Parathyroid adenoma (tissue), 2 donors: ENCODE results near the gene PTEN.

Source experiments
- H2AFZ ChIP-seq: fragments of 300-600 bp; sonication (generic); one replicate; pipeline ENCODE4 v1.7.0; 2017; ENCODE audit warnings: antibody characterized with exemption, mild to moderate bottlenecking
- H3K27ac ChIP-seq: fragments of 300-600 bp; sonication (generic); one replicate; pipeline ENCODE4 v1.7.0; 2017
- H3K27me3 ChIP-seq: fragments of 300-600 bp; sonication (generic); one replicate; pipeline ENCODE4 v1.7.0; 2017; ENCODE audit warnings: low read length; ENCODE audit not compliant: control insufficient read depth, insufficient read depth
- H3K36me3 ChIP-seq: fragments of 300-600 bp; sonication (generic); one replicate; pipeline ENCODE4 v1.7.0; 2017; ENCODE audit warnings: low read length; ENCODE audit not compliant: control insufficient read depth, insufficient read depth
- H3K4me1 ChIP-seq: fragments of 300-600 bp; sonication (generic); one replicate; pipeline ENCODE4 v1.7.0; 2017; ENCODE audit warnings: control low read depth
- H3K4me2 ChIP-seq: fragments of 300-600 bp; sonication (generic); one replicate; pipeline ENCODE4 v1.7.0; 2017; ENCODE audit warnings: low read length
- H3K4me3 ChIP-seq: fragments of 300-600 bp; sonication (generic); one replicate; pipeline ENCODE4 v1.7.0; 2017; ENCODE audit warnings: low read depth, low read length
- H3K79me2 ChIP-seq: fragments of 300-600 bp; sonication (generic); one replicate; pipeline ENCODE4 v1.7.0; 2017; ENCODE audit warnings: control low read depth
- H3K9ac ChIP-seq: fragments of 300-600 bp; sonication (generic); one replicate; pipeline ENCODE4 v1.7.0; 2017; ENCODE audit warnings: mild to moderate bottlenecking
- H3K9me3 ChIP-seq: fragments of 300-600 bp; sonication (generic); one replicate; pipeline ENCODE4 v1.7.0; 2017; ENCODE audit warnings: low read length; ENCODE audit not compliant: control insufficient read depth
- TF ChIP-seq, protein P1 (sequence below): fragments of 300-600 bp; sonication (generic); IDR thresholded peaks from one replicate; pipeline ENCODE4 v1.7.0; 2017; ENCODE audit warnings: antibody characterized with exemption, mild to moderate bottlenecking
- donor health status: primary hyperparathyroidism.

The PTEN gene

DNA sequence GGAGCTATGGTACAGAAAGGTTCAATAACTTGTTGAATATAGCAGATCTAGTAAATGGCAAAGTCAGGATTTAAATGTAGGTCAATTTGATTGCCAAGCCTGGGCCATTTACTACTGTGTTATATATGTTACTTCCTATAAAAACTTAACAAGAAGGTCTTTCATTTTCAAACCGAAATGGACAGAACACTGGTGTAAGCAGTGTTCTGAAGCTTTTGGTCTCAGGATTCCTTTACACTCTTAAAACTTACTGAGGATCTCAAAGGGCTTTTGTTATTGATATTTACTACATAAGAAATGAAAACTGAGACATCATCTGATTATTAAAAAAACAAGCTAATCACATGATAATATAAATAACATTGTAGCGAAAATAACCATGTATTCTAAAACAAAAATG lies 114.7 kb downstream of the PTEN start:
- H3K9me3 ChIP-seq = no peaks in the 10 kb centered on the region
- H2AFZ ChIP-seq = no peak overlapping the region
- H3K4me1 ChIP-seq = no peaks in the 10 kb centered on the region
- H3K79me2 ChIP-seq = no peaks in the 10 kb centered on the region
- TF ChIP-seq, protein P1, sequence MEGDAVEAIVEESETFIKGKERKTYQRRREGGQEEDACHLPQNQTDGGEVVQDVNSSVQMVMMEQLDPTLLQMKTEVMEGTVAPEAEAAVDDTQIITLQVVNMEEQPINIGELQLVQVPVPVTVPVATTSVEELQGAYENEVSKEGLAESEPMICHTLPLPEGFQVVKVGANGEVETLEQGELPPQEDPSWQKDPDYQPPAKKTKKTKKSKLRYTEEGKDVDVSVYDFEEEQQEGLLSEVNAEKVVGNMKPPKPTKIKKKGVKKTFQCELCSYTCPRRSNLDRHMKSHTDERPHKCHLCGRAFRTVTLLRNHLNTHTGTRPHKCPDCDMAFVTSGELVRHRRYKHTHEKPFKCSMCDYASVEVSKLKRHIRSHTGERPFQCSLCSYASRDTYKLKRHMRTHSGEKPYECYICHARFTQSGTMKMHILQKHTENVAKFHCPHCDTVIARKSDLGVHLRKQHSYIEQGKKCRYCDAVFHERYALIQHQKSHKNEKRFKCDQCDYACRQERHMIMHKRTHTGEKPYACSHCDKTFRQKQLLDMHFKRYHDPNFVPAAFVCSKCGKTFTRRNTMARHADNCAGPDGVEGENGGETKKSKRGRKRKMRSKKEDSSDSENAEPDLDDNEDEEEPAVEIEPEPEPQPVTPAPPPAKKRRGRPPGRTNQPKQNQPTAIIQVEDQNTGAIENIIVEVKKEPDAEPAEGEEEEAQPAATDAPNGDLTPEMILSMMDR = no peak
- no peak overlapping the region for H3K4me3 ChIP-seq
- H3K9ac ChIP-seq = no peak overlapping the region
- H3K27ac ChIP-seq = no peak overlapping the region
- no peaks in the 10 kb centered on the region for H3K27me3 ChIP-seq
- H3K36me3 ChIP-seq = no peaks in the 10 kb centered on the region
- H3K4me2 ChIP-seq = no peak overlapping the region

DNA sequence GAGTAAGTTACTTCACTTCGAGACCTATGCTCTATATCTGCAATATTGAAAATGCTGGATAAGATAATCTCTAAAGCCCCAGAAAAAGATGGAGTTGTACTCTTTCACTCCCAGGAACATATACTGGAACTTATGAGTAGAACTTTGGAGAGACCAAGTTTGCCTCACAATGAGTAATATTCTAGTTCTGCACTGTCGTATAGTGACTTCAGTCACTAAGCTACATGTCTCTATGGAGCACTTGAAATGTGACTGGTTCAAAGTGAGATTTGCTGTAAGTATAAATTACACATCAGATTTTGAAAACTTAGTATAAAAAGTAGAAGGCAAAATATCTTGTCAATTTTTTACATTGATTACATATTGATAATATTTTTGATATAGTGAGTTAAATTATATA lies 116.4 kb downstream of the PTEN start:
- H3K9ac ChIP-seq = no peak overlapping the region
- H3K4me1 ChIP-seq = no peaks in the 10 kb centered on the region
- no peak overlapping the region for H3K4me2 ChIP-seq
- no peaks in the 10 kb centered on the region for H3K79me2 ChIP-seq
- H3K4me3 ChIP-seq = no peak overlapping the region
- no peaks in the 10 kb centered on the region for H3K27me3 ChIP-seq
- no peak overlapping the region for H2AFZ ChIP-seq
- no peaks in the 10 kb centered on the region for H3K9me3 ChIP-seq
- TF ChIP-seq, protein P1 = no peak
- H3K27ac ChIP-seq = no peak overlapping the region
- no peaks in the 10 kb centered on the region for H3K36me3 ChIP-seq

DNA sequence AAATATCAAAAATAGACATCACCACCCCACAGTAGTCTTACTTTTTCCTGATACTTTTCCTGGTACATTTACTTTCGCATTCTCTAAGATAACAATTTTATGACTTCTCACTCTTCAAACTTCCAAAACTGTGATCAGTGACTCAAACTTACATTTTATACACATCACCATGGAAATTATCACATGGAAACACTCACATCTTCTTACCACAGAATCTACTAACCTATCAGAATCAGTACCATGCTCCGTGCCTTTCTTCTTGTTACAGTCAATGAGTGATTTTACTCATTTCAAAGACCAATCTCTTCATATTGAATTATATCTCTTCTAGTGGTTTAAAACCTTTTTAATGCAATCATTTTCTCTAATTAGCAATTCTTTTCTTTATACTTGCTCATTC lies 120.3 kb downstream of the PTEN start:
- H3K9me3 ChIP-seq = no peaks in the 10 kb centered on the region

DNA sequence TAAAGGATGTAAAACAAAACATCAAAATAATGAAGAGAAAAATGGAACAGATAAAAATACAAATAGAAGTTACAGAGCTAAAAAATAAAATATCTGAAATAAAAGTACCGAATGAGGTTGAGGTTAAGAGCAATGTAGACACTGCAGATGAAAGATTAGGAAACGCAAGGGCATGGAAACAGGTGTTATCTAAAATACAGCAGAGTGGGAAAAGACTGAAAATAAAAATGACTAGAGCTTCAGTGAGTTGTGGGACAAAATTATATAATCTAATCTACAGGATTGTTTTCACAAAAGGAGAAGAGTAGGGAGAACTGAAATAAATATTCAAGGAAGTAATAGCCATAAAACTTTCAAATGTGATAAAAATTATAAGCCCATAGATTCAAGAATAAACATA lies 123.8 kb downstream of the PTEN start:
- H3K27ac ChIP-seq = no peak overlapping the region
- no peaks in the 10 kb centered on the region for H3K36me3 ChIP-seq
- H3K4me3 ChIP-seq = no peak overlapping the region
- no peaks in the 10 kb centered on the region for H3K9me3 ChIP-seq
- no peak overlapping the region for H3K9ac ChIP-seq
- no peaks in the 10 kb centered on the region for H3K4me1 ChIP-seq
- H3K4me2 ChIP-seq = no peak overlapping the region
- H3K27me3 ChIP-seq = no peaks in the 10 kb centered on the region
- H2AFZ ChIP-seq = no peak overlapping the region
- TF ChIP-seq, protein P1 = no peak
- H3K79me2 ChIP-seq = no peaks in the 10 kb centered on the region

More for the DNA sequence above, 120.3 kb downstream of the PTEN start:
- Histone ChIP-seq H3K9ac (no peak overlapping the region), H3K27ac (no peak overlapping the region), H3K4me3 (no peak overlapping the region), H3K4me2 (no peak overlapping the region), H3K79me2 (no peaks in the 10 kb centered on the region), H3K27me3 (no peaks in the 10 kb centered on the region), H3K36me3 (no peaks in the 10 kb centered on the region), H2AFZ (no peak overlapping the region), H3K4me1 (no peaks in the 10 kb centered on the region)
- TF ChIP-seq, protein P1 = no peak

DNA sequence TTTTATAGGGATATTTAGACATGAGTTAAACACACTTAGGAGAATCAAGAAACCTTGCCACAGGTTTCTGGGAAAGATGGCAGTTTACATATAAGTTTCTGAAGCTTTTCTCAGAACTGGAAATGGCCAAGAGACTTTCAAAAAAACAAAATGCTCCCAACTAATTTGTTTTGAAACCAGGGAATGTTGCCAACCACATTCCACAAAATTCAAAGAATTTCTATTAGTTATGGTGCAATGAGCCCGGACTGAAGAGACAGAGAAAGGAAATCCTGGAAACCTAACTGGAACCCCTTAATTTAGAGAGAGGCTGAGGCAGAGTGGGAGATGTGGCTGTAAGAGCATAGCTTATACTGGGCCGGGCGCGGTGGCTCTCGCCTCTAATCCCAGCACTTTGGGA lies 128.5 kb downstream of the PTEN start:
- H3K4me1 ChIP-seq = no peaks in the 10 kb centered on the region
- TF ChIP-seq, protein P1 = no peak
- no peak overlapping the region for H2AFZ ChIP-seq
- H3K9ac ChIP-seq = no peak overlapping the region
- H3K27me3 ChIP-seq = no peaks in the 10 kb centered on the region
- H3K36me3 ChIP-seq = no peaks in the 10 kb centered on the region
- no peaks in the 10 kb centered on the region for H3K9me3 ChIP-seq
- H3K4me3 ChIP-seq = no peak overlapping the region
- no peak overlapping the region for H3K4me2 ChIP-seq
- H3K27ac ChIP-seq = no peak overlapping the region
- no peaks in the 10 kb centered on the region for H3K79me2 ChIP-seq
